Mammary epithelial cell (primary cell): Measurements from ENCODE around the gene ATP11A.

Source experiments
- CTCF ChIP-seq, 2 donors: IDR thresholded peaks in 1 of 2; conservative IDR thresholded peaks in 1 of 2; 2 replicates each; pipeline ENCODE4 v1.5.1; 2011 to 2012; ENCODE audit warnings: inconsistent platforms in 2 of 2, low read length in 2 of 2, mild to moderate bottlenecking in 2 of 2, control low read depth in 1 of 2, low read depth in 1 of 2; ENCODE audit not compliant: insufficient read depth in 1 of 2; ENCODE audit errors: extremely low read depth in 1 of 2
- EZH2 ChIP-seq: IDR thresholded peaks from 2 replicates; pipeline ENCODE4 v1.6.1; 2012; ENCODE audit warnings: low read length, inconsistent platforms, borderline replicate concordance

GRCh38 chr13:112734696-112735547 is 45.1 kb downstream of the ATP11A start:
- TF ChIP-seq CTCF (conservative IDR thresholded peaks at IDR 0.05 in 1 of 2, IDR thresholded peaks at IDR 0.05 in 1 of 2; ENCODE audit: extremely low read depth in 1 of 2, insufficient read depth in 1 of 2, low read depth in 1 of 2, low read length in 2 of 2) = no peak
- no peak for TF ChIP-seq EZH2
